Omental fat pad (tissue), 4 donors: ENCODE results near the gene TSPYL2. TPM values are rescaled to one million over a fixed set of nuclear protein-coding genes. Genes with fewer than 3 reads are reported as not detected.

Experiments
- ATAC-seq: fragments of 150-250 bp; one replicate; pipeline ENCODE4 v1.9.1; 2016; ENCODE audit warnings: mild to moderate bottlenecking, moderate library complexity; ENCODE audit not compliant: low FRiP score
- DNase-seq: peaks from one replicate; pipeline ENCODE4 v3.0.0-alpha.2; 2019; ENCODE audit warnings: low spot score
- total RNA-seq, 4 donors: library from RNA; depleted of rRNA; stranded (reverse); fragments of >200 nt; gene quantifications; one replicate each; pipeline ENCODE4 v1.1.0, GENCODE V29; 2016
- TF ChIP-seq, protein P1 (sequence below), 3 donors: fragments of 450-650 bp; IDR thresholded peaks; one replicate each; pipeline ENCODE4 v1.5.1; 2016 to 2017; ENCODE audit warnings: antibody characterized with exemption in 3 of 3, mild to moderate bottlenecking in 3 of 3, moderate library complexity in 2 of 3

Gene TSPYL2
- total RNA-seq: 100 to 1,000 TPM in 1 of 4 donors, 10 to 100 TPM in 3; 30.9 to 127 (median 53.9) TPM

GRCh38 chrX:53081925-53082772, at the start of gene TSPYL2:
Gene TSPYL2 (plus strand): TSS chrX:53082367. CDS start chrX:53082499, 132 bp downstream.
- ATAC-seq (peak; percentile 94), DNase-seq (peak; percentile 65)
- TF ChIP-seq, protein P1, sequence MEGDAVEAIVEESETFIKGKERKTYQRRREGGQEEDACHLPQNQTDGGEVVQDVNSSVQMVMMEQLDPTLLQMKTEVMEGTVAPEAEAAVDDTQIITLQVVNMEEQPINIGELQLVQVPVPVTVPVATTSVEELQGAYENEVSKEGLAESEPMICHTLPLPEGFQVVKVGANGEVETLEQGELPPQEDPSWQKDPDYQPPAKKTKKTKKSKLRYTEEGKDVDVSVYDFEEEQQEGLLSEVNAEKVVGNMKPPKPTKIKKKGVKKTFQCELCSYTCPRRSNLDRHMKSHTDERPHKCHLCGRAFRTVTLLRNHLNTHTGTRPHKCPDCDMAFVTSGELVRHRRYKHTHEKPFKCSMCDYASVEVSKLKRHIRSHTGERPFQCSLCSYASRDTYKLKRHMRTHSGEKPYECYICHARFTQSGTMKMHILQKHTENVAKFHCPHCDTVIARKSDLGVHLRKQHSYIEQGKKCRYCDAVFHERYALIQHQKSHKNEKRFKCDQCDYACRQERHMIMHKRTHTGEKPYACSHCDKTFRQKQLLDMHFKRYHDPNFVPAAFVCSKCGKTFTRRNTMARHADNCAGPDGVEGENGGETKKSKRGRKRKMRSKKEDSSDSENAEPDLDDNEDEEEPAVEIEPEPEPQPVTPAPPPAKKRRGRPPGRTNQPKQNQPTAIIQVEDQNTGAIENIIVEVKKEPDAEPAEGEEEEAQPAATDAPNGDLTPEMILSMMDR (IDR thresholded peaks at IDR 0.05): no peak

DNA sequence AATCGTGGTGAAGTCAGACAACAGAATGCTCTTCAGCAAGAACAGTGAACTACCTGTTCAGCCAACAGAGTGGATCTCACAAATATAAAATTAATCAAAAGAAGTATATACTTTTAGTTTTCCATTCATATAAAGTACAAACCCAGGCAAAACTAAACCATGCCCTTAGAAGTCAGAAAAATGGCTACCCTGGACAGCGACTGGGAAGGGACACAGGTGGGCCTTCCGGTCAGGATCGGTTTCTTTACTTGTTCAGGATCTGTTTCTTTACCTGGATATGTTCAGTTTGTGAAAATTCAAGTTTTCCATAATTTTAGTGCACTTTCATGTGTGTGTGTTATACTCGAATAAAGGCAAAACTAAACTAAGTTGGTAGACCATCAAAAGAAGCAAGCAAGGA, 46.0 kb upstream of the TSPYL2 start:
- TF ChIP-seq, protein P1 (IDR thresholded peaks at IDR 0.05): no peak
- no peak for ATAC-seq
- no peak for DNase-seq

- DNase-seq (no peak), ATAC-seq (no peak)
- TF ChIP-seq, protein P1 (IDR thresholded peaks at IDR 0.05): no peak
Observed at GRCh38 chrX:53039236-53039635, 42.9 kb upstream of the TSPYL2 start.

GRCh38 chrX:53044995-53045394, 37.2 kb upstream of the TSPYL2 start:
- DNase-seq: no peak
- no peak for ATAC-seq
- TF ChIP-seq, protein P1 (IDR thresholded peaks at IDR 0.05): no peak

DNA sequence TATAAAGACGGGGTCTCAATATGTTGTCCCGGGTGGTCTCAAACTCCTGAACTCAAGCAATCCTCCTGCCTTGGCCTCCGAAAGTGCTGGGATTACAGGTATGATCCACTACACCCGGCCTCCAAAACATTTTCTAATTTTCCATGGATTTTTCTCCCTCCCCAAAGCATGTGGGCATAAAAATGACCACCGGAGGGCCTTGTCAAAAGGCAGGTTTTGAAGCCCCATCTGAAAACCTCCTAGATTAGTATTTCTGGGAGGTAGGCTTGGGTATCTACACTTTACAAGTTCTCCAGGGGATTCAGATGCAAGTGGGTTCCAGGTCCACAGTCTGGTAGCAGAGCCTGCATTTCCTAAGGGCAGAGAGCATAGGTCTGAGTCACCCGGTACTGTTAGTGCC, 34.9 kb upstream of the TSPYL2 start:
- no peak for DNase-seq
- TF ChIP-seq, protein P1 (IDR thresholded peaks at IDR 0.05): no peak

DNA sequence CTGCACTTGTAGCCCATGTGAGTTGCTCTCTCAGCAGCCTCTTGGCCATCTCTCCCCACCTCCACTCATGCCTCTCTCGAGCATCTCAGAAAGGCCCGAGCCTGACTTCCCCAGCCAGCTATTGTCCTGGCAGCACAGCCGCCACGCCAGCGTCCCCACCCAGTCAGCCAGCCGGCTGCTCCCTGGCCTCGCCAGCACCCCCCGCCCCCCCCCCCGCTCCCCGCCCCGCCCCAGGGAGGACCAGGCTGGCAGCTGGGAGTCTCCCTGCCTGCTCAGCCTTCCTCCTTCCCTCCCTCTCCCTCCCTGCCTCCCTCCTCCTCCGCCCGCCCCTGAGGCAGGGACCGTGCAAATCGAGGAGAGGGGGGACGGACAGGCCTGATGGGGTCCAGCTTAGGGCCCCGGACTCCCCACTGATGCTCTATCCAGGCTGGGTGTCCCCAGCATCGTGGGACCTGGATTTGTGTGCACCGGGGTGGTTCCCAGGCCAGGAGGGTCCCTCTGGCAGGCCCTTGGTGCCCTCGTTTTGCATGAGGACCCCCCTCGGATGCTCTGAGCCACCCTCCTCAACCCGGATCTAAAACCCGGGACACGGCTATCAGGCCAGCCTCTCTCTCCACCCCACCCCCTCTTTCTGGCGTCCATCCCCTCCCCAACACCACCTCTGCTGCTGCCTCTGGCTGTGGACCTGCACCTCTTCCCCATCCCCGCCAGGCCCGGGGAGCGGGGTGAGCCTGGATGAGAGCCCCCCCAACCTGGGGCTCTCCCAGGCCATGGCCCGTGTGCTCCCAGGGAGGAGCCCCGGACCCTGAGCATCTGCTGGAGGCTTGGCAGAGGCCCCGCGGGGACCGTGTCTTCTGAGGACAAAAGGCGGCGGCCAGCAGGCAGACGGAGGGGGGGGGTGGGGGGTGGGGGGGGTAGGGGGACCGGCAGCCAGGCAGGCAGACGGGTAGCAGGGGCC, 33.7 kb upstream of the TSPYL2 start, which contains the start of gene GPR173:
Gene GPR173 (plus strand): TSS at position 621 of the 958 bp plus-strand sequence. CDS start 27,833 bp downstream, outside the sequence.
- TF ChIP-seq, protein P1 (IDR thresholded peaks at IDR 0.05): no peak
- DNase-seq (no peak), ATAC-seq (peak; percentile 67)

More for the DNA sequence above, 34.9 kb upstream of the TSPYL2 start:
- no peak for ATAC-seq
